ENCODE data around the gene SOX18. TPM values are rescaled to one million over a fixed set of nuclear protein-coding genes. Genes with fewer than 3 reads are reported as not detected.

The SOX18 gene
- total and polyA plus RNA-seq, 2 of the 13 experiments (the other 11 are each of a cell fraction or from before 2014, with no cell fraction given), result 1.6 to 1.9 TPM

DNA sequence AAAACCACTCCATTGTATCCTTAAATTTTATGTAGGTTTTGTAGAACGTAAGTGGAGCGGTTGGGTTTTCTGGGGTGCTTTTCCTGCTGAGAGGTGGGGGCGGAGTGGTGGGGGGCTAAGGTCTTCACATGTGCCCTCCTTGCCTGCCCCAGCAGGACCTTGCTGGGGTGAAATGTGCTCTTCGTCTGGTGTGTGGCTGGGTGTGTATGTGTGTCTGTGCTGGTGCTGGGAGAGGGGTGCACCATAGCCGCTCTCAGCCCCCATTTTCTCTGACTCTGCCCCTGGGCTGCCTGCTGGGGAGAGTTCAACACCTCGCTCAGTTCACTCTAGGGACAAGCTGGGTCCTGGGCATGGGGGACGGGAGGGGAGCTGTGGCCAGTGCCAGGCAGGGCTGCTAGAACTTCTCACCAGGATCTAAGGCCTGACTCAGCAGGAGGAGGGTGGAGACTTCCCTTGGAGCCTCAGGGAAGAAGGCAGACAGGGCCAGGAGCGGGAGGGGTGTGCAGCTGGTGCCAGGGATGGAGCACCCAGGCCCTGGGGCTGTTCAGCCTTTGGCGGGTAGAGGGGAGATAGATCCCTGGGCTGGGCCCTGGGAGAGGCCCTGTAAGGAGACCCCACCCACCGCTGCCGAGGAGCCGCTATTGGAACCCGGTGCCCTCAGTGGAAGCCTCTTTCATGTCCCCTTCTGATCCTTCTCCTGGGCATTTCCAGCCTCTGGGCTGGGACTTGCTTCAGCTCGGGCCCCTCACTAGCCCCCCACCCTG lies 4.8 kb downstream of the SOX18 start (continued):
- TF ChIP-seq CHD4 (IDR thresholded peaks at IDR 0.05; ENCODE audit: borderline replicate concordance, low read length) (no peak), FOSL2 (CRISPR knock-in tag; IDR thresholded peaks at IDR 0.05) (no peak), ZNF768 (CRISPR knock-in tag; IDR thresholded peaks at IDR 0.05) (no peak; the same call in 1 of the 2 replicates), SP5 (CRISPR knock-in tag; IDR thresholded peaks at IDR 0.05; ENCODE audit: borderline replicate concordance, low read depth) (no peak), THYN1 (CRISPR knock-in tag; IDR thresholded peaks at IDR 0.05; ENCODE audit: borderline replicate concordance, low read depth) (no peak), SRSF4 (IDR thresholded peaks at IDR 0.05; ENCODE audit: low read depth, low read length, poor library complexity, severe bottlenecking) (no peak), SNRNP70 (IDR thresholded peaks at IDR 0.05; ENCODE audit: low read depth, low read length) (no peak), HDAC6 (IDR thresholded peaks at IDR 0.05; ENCODE audit: low read depth, low read length) (no peak), ZKSCAN5 (CRISPR knock-in tag; IDR thresholded peaks at IDR 0.05) (no peak)
- TF ChIP-seq, protein P1, sequence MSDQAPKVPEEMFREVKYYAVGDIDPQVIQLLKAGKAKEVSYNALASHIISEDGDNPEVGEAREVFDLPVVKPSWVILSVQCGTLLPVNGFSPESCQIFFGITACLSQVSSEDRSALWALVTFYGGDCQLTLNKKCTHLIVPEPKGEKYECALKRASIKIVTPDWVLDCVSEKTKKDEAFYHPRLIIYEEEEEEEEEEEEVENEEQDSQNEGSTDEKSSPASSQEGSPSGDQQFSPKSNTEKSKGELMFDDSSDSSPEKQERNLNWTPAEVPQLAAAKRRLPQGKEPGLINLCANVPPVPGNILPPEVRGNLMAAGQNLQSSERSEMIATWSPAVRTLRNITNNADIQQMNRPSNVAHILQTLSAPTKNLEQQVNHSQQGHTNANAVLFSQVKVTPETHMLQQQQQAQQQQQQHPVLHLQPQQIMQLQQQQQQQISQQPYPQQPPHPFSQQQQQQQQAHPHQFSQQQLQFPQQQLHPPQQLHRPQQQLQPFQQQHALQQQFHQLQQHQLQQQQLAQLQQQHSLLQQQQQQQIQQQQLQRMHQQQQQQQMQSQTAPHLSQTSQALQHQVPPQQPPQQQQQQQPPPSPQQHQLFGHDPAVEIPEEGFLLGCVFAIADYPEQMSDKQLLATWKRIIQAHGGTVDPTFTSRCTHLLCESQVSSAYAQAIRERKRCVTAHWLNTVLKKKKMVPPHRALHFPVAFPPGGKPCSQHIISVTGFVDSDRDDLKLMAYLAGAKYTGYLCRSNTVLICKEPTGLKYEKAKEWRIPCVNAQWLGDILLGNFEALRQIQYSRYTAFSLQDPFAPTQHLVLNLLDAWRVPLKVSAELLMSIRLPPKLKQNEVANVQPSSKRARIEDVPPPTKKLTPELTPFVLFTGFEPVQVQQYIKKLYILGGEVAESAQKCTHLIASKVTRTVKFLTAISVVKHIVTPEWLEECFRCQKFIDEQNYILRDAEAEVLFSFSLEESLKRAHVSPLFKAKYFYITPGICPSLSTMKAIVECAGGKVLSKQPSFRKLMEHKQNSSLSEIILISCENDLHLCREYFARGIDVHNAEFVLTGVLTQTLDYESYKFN (CRISPR knock-in tag; conservative IDR thresholded peaks at IDR 0.05), result no peak
- TF ChIP-seq, protein P2, sequence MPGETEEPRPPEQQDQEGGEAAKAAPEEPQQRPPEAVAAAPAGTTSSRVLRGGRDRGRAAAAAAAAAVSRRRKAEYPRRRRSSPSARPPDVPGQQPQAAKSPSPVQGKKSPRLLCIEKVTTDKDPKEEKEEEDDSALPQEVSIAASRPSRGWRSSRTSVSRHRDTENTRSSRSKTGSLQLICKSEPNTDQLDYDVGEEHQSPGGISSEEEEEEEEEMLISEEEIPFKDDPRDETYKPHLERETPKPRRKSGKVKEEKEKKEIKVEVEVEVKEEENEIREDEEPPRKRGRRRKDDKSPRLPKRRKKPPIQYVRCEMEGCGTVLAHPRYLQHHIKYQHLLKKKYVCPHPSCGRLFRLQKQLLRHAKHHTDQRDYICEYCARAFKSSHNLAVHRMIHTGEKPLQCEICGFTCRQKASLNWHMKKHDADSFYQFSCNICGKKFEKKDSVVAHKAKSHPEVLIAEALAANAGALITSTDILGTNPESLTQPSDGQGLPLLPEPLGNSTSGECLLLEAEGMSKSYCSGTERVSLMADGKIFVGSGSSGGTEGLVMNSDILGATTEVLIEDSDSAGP (CRISPR knock-in tag; IDR thresholded peaks at IDR 0.05; ENCODE audit: borderline replicate concordance), result 0 out of 2 replicates have a peak, but pooled peaks have one; percentile 20
- TF ChIP-seq, protein P3, sequence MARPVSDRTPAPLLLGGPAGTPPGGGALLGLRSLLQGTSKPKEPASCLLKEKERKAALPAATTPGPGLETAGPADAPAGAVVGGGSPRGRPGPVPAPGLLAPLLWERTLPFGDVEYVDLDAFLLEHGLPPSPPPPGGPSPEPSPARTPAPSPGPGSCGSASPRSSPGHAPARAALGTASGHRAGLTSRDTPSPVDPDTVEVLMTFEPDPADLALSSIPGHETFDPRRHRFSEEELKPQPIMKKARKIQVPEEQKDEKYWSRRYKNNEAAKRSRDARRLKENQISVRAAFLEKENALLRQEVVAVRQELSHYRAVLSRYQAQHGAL (CRISPR knock-in tag; IDR thresholded peaks at IDR 0.05; ENCODE audit: not compliant biosample characterization), result no peak
- TF ChIP-seq, protein P4, sequence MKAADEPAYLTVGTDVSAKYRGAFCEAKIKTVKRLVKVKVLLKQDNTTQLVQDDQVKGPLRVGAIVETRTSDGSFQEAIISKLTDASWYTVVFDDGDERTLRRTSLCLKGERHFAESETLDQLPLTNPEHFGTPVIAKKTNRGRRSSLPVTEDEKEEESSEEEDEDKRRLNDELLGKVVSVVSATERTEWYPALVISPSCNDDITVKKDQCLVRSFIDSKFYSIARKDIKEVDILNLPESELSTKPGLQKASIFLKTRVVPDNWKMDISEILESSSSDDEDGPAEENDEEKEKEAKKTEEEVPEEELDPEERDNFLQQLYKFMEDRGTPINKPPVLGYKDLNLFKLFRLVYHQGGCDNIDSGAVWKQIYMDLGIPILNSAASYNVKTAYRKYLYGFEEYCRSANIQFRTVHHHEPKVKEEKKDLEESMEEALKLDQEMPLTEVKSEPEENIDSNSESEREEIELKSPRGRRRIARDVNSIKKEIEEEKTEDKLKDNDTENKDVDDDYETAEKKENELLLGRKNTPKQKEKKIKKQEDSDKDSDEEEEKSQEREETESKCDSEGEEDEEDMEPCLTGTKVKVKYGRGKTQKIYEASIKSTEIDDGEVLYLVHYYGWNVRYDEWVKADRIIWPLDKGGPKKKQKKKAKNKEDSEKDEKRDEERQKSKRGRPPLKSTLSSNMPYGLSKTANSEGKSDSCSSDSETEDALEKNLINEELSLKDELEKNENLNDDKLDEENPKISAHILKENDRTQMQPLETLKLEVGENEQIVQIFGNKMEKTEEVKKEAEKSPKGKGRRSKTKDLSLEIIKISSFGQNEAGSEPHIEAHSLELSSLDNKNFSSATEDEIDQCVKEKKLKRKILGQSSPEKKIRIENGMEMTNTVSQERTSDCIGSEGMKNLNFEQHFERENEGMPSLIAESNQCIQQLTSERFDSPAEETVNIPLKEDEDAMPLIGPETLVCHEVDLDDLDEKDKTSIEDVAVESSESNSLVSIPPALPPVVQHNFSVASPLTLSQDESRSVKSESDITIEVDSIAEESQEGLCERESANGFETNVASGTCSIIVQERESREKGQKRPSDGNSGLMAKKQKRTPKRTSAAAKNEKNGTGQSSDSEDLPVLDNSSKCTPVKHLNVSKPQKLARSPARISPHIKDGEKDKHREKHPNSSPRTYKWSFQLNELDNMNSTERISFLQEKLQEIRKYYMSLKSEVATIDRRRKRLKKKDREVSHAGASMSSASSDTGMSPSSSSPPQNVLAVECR (CRISPR knock-in tag; IDR thresholded peaks at IDR 0.05; ENCODE audit: borderline replicate concordance), result no peak
- TF ChIP-seq, protein P5, sequence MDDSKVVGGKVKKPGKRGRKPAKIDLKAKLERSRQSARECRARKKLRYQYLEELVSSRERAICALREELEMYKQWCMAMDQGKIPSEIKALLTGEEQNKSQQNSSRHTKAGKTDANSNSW (CRISPR knock-in tag; IDR thresholded peaks at IDR 0.05; ENCODE audit: borderline replicate concordance), result no peak
- TF ChIP-seq, protein P6, sequence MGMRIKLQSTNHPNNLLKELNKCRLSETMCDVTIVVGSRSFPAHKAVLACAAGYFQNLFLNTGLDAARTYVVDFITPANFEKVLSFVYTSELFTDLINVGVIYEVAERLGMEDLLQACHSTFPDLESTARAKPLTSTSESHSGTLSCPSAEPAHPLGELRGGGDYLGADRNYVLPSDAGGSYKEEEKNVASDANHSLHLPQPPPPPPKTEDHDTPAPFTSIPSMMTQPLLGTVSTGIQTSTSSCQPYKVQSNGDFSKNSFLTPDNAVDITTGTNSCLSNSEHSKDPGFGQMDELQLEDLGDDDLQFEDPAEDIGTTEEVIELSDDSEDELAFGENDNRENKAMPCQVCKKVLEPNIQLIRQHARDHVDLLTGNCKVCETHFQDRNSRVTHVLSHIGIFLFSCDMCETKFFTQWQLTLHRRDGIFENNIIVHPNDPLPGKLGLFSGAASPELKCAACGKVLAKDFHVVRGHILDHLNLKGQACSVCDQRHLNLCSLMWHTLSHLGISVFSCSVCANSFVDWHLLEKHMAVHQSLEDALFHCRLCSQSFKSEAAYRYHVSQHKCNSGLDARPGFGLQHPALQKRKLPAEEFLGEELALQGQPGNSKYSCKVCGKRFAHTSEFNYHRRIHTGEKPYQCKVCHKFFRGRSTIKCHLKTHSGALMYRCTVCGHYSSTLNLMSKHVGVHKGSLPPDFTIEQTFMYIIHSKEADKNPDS (CRISPR knock-in tag; IDR thresholded peaks at IDR 0.05), result no peak

All from HepG2 (cell line).